LNCAP (cell line): ENCODE data around the gene HAGH.

Experiments used
- CTCF ChIP-seq: fragments of 450-650 bp; IDR thresholded peaks from 2 replicates; pipeline ENCODE4 v1.5.1; 2017; ENCODE audit warnings: mild to moderate bottlenecking

The HAGH gene

DNA sequence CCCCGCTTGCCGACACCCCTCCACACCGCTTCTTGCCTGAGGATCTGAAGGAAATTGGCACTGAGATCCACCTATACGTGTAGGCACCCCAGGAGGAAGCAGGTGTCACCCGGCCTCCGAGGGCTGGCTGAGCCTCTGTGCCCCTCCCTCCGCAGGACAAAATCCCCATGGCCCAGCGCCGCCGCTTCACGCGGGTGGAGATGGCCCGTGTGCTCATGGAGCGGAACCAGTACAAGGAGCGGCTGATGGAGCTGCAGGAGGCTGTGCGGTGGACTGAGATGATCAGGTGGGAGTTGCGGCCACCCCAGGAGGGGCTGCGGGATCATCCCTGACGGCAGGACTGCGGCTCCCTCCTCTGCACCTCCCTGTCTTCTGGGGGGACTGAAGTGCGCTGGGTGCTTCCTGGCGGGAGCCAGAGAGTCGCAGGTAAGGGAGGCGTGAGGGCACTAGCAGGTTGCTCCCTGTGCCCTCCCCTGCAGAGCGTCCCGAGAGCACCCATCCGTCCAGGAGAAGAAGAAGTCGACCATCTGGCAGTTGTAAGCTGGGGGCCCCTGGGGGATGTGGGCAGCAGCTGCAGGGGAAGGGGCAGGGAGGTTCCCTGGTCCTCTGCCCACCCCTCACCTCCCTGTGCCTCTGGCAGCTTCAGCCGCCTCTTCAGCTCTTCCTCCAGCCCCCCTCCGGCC, 64.3 kb downstream of the HAGH start:
- TF ChIP-seq CTCF, result no peak

DNA sequence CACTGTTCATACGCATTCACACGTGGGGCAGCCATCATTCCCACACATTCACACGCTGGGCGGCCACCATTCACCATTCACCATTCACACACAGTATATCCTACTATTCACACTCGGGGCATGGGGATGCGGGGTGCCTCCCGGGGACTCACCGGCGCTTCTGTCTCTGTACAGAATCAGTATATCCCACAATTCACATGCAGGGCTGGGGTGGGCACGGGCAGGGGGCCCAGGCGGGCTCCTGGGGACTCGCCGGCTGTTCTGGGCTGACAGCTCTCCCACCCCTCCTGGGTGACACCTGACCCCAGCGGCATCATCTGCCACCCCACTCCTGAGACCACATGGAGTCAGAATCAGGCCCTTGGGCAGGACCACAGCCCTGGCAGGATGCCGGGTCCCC, 64.9 kb downstream of the HAGH start:
- no peak for TF ChIP-seq CTCF

DNA sequence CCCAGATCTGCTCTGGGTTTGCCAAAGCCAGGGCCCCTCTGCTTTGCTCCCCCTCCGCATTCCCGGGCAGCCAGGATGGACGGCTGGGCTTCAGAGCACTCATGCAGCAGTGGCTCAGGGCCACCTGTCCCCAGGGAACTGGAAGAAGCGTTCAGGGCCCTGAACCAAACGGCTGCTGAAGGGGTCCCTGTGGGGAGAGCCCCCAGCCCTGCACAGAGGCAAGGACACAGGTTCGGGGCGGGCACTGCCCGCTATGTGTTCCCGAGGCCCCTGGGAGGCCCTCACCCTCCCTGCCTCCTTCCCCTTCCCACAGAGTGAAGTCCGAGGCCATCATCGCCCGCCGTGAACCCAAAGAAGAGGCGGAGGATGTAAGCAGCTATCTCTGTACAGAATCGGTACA, 65.7 kb downstream of the HAGH start:
- TF ChIP-seq CTCF, result no peak

- no peak for TF ChIP-seq CTCF
Measured at GRCh38 chr16:1759511-1759910, 67.1 kb downstream of the HAGH start.

DNA sequence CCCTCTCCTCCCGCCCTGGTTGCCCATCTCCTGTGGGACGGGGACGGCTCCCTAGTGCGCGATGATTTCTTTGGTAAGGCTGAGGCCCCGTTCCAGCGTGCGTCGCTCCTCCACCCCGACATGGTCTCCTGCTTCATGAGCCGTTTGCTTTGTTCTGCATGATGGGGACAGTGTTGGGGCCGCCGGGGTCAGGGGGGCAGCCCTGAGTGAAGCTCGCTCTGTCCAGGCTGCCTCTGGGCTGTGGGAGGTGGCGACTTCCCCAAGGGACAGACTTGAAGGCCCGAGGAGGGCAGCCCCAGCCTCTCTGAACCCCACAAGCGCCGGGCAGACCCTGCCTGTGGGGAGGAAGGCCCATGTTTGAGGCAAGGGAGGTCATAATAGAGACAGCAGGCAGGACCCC, 67.7 kb downstream of the HAGH start:
- no peak for TF ChIP-seq CTCF

- no peak for TF ChIP-seq CTCF
Measured at GRCh38 chr16:1757714-1758461, 68.7 kb downstream of the HAGH start.
